Neural cell (in vitro differentiated cells): ENCODE data around the gene DIP2C. TPM values are rescaled to one million over a fixed set of nuclear protein-coding genes. Genes with fewer than 3 reads are reported as not detected.

Source experiments
- H2AFZ ChIP-seq: fragments of 200-600, 300-800 bp; sonication (generic), shearing (Covaris generic); 2 replicates; pipeline ENCODE4 v1.6.0; 2014; ENCODE audit warnings: low read depth, mild to moderate bottlenecking, antibody characterized with exemption, low read length, moderate library complexity
- H3F3A ChIP-seq: fragments of 200-600 bp; shearing (Covaris generic); 2 replicates; pipeline ENCODE4 v1.6.1; 2016; ENCODE audit warnings: mild to moderate bottlenecking, moderate library complexity, mixed read lengths, antibody characterized with exemption, low read length; ENCODE audit not compliant: insufficient read depth, poor library complexity, severe bottlenecking
- H3K27ac ChIP-seq: fragments of 200-600, 300-800 bp; sonication (generic), shearing (Covaris generic); 2 replicates; pipeline ENCODE4 v1.5.1; 2014; ENCODE audit warnings: mild to moderate bottlenecking, low read length, moderate library complexity
- H3K27me3 ChIP-seq: fragments of 300-800, 200-600 bp; sonication (generic), shearing (Covaris generic); 2 replicates; pipeline ENCODE4 v1.6.0; 2014; ENCODE audit warnings: mild to moderate bottlenecking, low read depth, low read length, moderate library complexity; ENCODE audit not compliant: insufficient read depth
- H3K36me3 ChIP-seq: fragments of 300-800, 200-600 bp; sonication (generic), shearing (Covaris generic); 2 replicates; pipeline ENCODE4 v1.5.1; 2014; ENCODE audit warnings: mild to moderate bottlenecking, antibody characterized with exemption, low read length, moderate library complexity; ENCODE audit not compliant: insufficient read depth
- H3K4me2 ChIP-seq: fragments of 300-800, 200-600 bp; sonication (generic), shearing (Covaris generic); 2 replicates; pipeline ENCODE4 v1.6.0; 2014; ENCODE audit warnings: mild to moderate bottlenecking, low read length
- H3K4me3 ChIP-seq: fragments of 300-800, 200-600 bp; sonication (generic), shearing (Covaris generic); 2 replicates; pipeline ENCODE4 v1.5.1; 2014; ENCODE audit warnings: mild to moderate bottlenecking, low read length, moderate library complexity
- H3K79me2 ChIP-seq: fragments of 200-600 bp; shearing (Covaris generic); replicated peaks from 2 replicates; pipeline ENCODE4 v1.6.0; 2014; ENCODE audit warnings: mild to moderate bottlenecking, low read length, moderate library complexity; ENCODE audit not compliant: insufficient read depth
- H3K9ac ChIP-seq: fragments of 300-800, 200-600 bp; sonication (generic), shearing (Covaris generic); 2 replicates; pipeline ENCODE4 v1.6.1; 2016; ENCODE audit warnings: mild to moderate bottlenecking, low read length, mixed read lengths
- H3K9me2 ChIP-seq: fragments of 200-600 bp; shearing (Covaris generic); 2 replicates; pipeline ENCODE4 v1.6.1; 2016; ENCODE audit warnings: mild to moderate bottlenecking, low read length, mixed read lengths; ENCODE audit not compliant: insufficient read depth
- H3K9me3 ChIP-seq: fragments of 200-600, 300-800 bp; sonication (generic), shearing (Covaris generic); 2 replicates; pipeline ENCODE4 v1.6.1; 2016; ENCODE audit warnings: mild to moderate bottlenecking, mixed run types, low read length, moderate library complexity, mixed read lengths
- H4K20me1 ChIP-seq: fragments of 200-600 bp; shearing (Covaris generic); 2 replicates; pipeline ENCODE4 v1.6.1; 2016; ENCODE audit warnings: mild to moderate bottlenecking, mixed run types; ENCODE audit not compliant: insufficient read depth
- CTCF ChIP-seq: fragments of 450-650 bp; IDR thresholded peaks from 2 replicates; pipeline ENCODE4 v1.5.1; 2014; ENCODE audit warnings: antibody characterized with exemption, mild to moderate bottlenecking, moderate library complexity; ENCODE audit not compliant: poor library complexity, severe bottlenecking
- EP300 ChIP-seq: fragments of 450-650 bp; conservative IDR thresholded peaks from 2 replicates; pipeline ENCODE4 v1.6.1; 2014; ENCODE audit warnings: antibody characterized with exemption, mild to moderate bottlenecking, moderate library complexity; ENCODE audit not compliant: poor library complexity, severe bottlenecking
- EZH2 ChIP-seq: fragments of 200-600, 300-800 bp; shearing (Covaris generic), sonication (generic); IDR thresholded peaks from 2 replicates; pipeline ENCODE4 v1.6.1; 2014; ENCODE audit warnings: antibody characterized with exemption, low read length, borderline replicate concordance, mild to moderate bottlenecking; ENCODE audit not compliant: insufficient read depth, poor library complexity, severe bottlenecking
- MXI1 ChIP-seq: fragments of 450-650 bp; conservative IDR thresholded peaks from 2 replicates; pipeline ENCODE4 v1.6.1; 2014; ENCODE audit warnings: antibody characterized with exemption, mild to moderate bottlenecking; ENCODE audit not compliant: poor library complexity, severe bottlenecking
- POLR2AphosphoS5 ChIP-seq: IDR thresholded peaks from 2 replicates; pipeline ENCODE4 v1.6.1; 2012
- RAD21 ChIP-seq: fragments of 450-650 bp; conservative IDR thresholded peaks from 2 replicates; pipeline ENCODE4 v1.6.1; 2014; ENCODE audit warnings: antibody characterized with exemption, mild to moderate bottlenecking, moderate library complexity
- REST ChIP-seq: IDR thresholded peaks from 2 replicates; pipeline ENCODE4 v1.6.1; 2012; ENCODE audit warnings: borderline replicate concordance
- SMC3 ChIP-seq: fragments of 450-650 bp; conservative IDR thresholded peaks from 2 replicates; pipeline ENCODE4 v1.6.1; 2014; ENCODE audit warnings: antibody characterized with exemption, mild to moderate bottlenecking, moderate library complexity; ENCODE audit not compliant: poor library complexity
- TAF1 ChIP-seq: IDR thresholded peaks from 2 replicates; pipeline ENCODE4 v1.6.1; 2012; ENCODE audit warnings: low read depth
- polyA plus RNA-seq: library from polyadenylated mRNA; depleted of rRNA; stranded (reverse); fragments of >200 nt; gene quantifications from 2 replicates; pipeline ENCODE4 v1.2.3, GENCODE V29; 2014

The DIP2C gene
- polyA plus RNA-seq, 1 donor from 2014 or later, result 24.1 TPM

- no peak for TF ChIP-seq TAF1
- TF ChIP-seq EP300, result no peak
- no peak for TF ChIP-seq CTCF
- no peak for TF ChIP-seq RAD21
- no peak for TF ChIP-seq MXI1
- no peak for TF ChIP-seq POLR2AphosphoS5
- no peak for TF ChIP-seq SMC3
- TF ChIP-seq REST, result no peak
- no peak for TF ChIP-seq EZH2
- Histone ChIP-seq H3K9ac (no peak overlapping the region), H3K27me3 (no peaks in the 10 kb centered on the region), H3K27ac (no peak overlapping the region), H4K20me1 (no peaks in the 10 kb centered on the region), H2AFZ (no peak overlapping the region), H3K4me3 (no peak overlapping the region), H3F3A (no peaks in the 10 kb centered on the region), H3K36me3 (peaks cover 21% of the 10 kb centered on the region), H3K79me2 (no peaks in the 10 kb centered on the region), H3K9me3 (no peaks in the 10 kb centered on the region), H3K4me2 (no peak overlapping the region), H3K9me2 (no peaks in the 10 kb centered on the region)
Observed at GRCh38 chr10:383519-383918, 305.9 kb downstream of the DIP2C start.

- TF ChIP-seq SMC3 (no peak), RAD21 (no peak), TAF1 (no peak), MXI1 (no peak), POLR2AphosphoS5 (no peak), EP300 (no peak), EZH2 (no peak)
- Histone ChIP-seq H3K27me3 (no peaks in the 10 kb centered on the region), H3K27ac (no peak overlapping the region), H3K9ac (no peak overlapping the region), H3K4me2 (no peak overlapping the region), H4K20me1 (no peaks in the 10 kb centered on the region), H3K9me3 (no peaks in the 10 kb centered on the region), H3F3A (no peaks in the 10 kb centered on the region), H3K9me2 (no peaks in the 10 kb centered on the region), H3K4me3 (no peak overlapping the region), H2AFZ (no peak overlapping the region), H3K79me2 (no peaks in the 10 kb centered on the region), H3K36me3 (peaks cover 26% of the 10 kb centered on the region)
Observed at GRCh38 chr10:381805-382204, 307.7 kb downstream of the DIP2C start.

- H3K9ac ChIP-seq, result no peak overlapping the region
- no peak overlapping the region for H2AFZ ChIP-seq
- H3K27ac ChIP-seq, result no peak overlapping the region
- H4K20me1 ChIP-seq, result no peaks in the 10 kb centered on the region
- peaks cover 26% of the 10 kb centered on the region for H3K36me3 ChIP-seq
- no peak for TF ChIP-seq MXI1
- no peak for TF ChIP-seq EP300
- no peak for TF ChIP-seq REST
- TF ChIP-seq POLR2AphosphoS5, result no peak
- no peak for TF ChIP-seq RAD21
- no peak for TF ChIP-seq SMC3
- TF ChIP-seq EZH2, result no peak
- no peak for TF ChIP-seq CTCF
- no peak for TF ChIP-seq TAF1
- H3K9me3 ChIP-seq, result no peaks in the 10 kb centered on the region
- no peak overlapping the region for H3K4me2 ChIP-seq
- H3F3A ChIP-seq, result no peaks in the 10 kb centered on the region
- H3K27me3 ChIP-seq, result no peaks in the 10 kb centered on the region
- no peak overlapping the region for H3K4me3 ChIP-seq
- no peaks in the 10 kb centered on the region for H3K79me2 ChIP-seq
- no peaks in the 10 kb centered on the region for H3K9me2 ChIP-seq
Observed at GRCh38 chr10:381346-381745, 308.1 kb downstream of the DIP2C start.
